ENCODE measurements around the gene ATP2A2. TPM values are rescaled to one million over a fixed set of nuclear protein-coding genes. Genes with fewer than 3 reads are reported as not detected.

The ATP2A2 gene
- total and polyA plus RNA-seq, 4 donors, result 20.9 to 198 (median 67.6) TPM

- Histone ChIP-seq H3K27ac (ENCODE audit: low read depth in 1 of 2, low read length in 2 of 2) (no peak overlapping the region), H3K4me3 (ENCODE audit: low read depth in 1 of 3, low read length in 3 of 3) (no peak overlapping the region), H3K9me3 (ENCODE audit: control insufficient read depth in 4 of 4, low read length in 3 of 4) (no peaks in the 10 kb centered on the region), H3K9ac (ENCODE audit: low read depth in 1 of 2, low read length in 2 of 2) (no peak overlapping the region), H3K27me3 (ENCODE audit: control insufficient read depth in 4 of 4, insufficient read depth in 4 of 4, low read length in 3 of 4) (no peaks in the 10 kb centered on the region), H3K36me3 (ENCODE audit: control insufficient read depth in 4 of 4, insufficient read depth in 3 of 4, low read depth in 1 of 4, low read length in 3 of 4) (peaks cover 32 to 98% (median 92%) of the 10 kb centered on the region in 4 donors), H3K4me1 (ENCODE audit: control insufficient read depth in 4 of 4, insufficient read depth in 4 of 4, low read length in 3 of 4) (no peaks in the 10 kb centered on the region)
- 96% methylated on average over 15 of the region's 15 CpGs for WGBS
- no peak for DNase-seq (ENCODE audit: low spot score)
- no peak for TF ChIP-seq JUND (IDR thresholded peaks at IDR 0.05)
- no peak for TF ChIP-seq RXRA (IDR thresholded peaks at IDR 0.05)
- TF ChIP-seq YY1 (IDR thresholded peaks at IDR 0.05), result no peak
- no peak for TF ChIP-seq REST (IDR thresholded peaks at IDR 0.05)
- TF ChIP-seq MAX (IDR thresholded peaks at IDR 0.05), result no peak
- TF ChIP-seq HNF4A (conservative IDR thresholded peaks at IDR 0.05), result no peak
- no peak for TF ChIP-seq ZBTB33 (IDR thresholded peaks at IDR 0.05)
- TF ChIP-seq EGR1 (IDR thresholded peaks at IDR 0.05; ENCODE audit: low read depth in 2 of 2), result no peak
- TF ChIP-seq RAD21 (IDR thresholded peaks at IDR 0.05), result no peak
- no peak for TF ChIP-seq GABPA (IDR thresholded peaks at IDR 0.05 in 1 of 2, conservative IDR thresholded peaks at IDR 0.05 in 1 of 2)
- no peak for TF ChIP-seq HNF4G (IDR thresholded peaks at IDR 0.05)
- no peak for TF ChIP-seq CTCF (IDR thresholded peaks at IDR 0.05; ENCODE audit: low read depth, low read length, missing input control)
- no peak for TF ChIP-seq TAF1 (conservative IDR thresholded peaks at IDR 0.05)
- no peak for TF ChIP-seq SP1 (IDR thresholded peaks at IDR 0.05)
- TF ChIP-seq ATF3 (IDR thresholded peaks at IDR 0.05), result no peak
These were observed 61.1 kb downstream of the ATP2A2 start for GRCh38 chr12:110342157-110342556.

- Histone ChIP-seq H3K27ac (ENCODE audit: low read depth in 1 of 2, low read length in 2 of 2) (no peak overlapping the region), H3K27me3 (ENCODE audit: control insufficient read depth in 4 of 4, insufficient read depth in 4 of 4, low read length in 3 of 4) (no peaks in the 10 kb centered on the region), H3K9ac (ENCODE audit: low read depth in 1 of 2, low read length in 2 of 2) (no peak overlapping the region), H3K36me3 (ENCODE audit: control insufficient read depth in 4 of 4, insufficient read depth in 3 of 4, low read depth in 1 of 4, low read length in 3 of 4) (peaks cover 36 to 98% (median 92%) of the 10 kb centered on the region in 4 donors), H3K9me3 (ENCODE audit: control insufficient read depth in 4 of 4, low read length in 3 of 4) (no peaks in the 10 kb centered on the region), H3K4me1 (ENCODE audit: control insufficient read depth in 4 of 4, insufficient read depth in 4 of 4, low read length in 3 of 4) (no peaks in the 10 kb centered on the region), H3K4me3 (ENCODE audit: low read depth in 1 of 3, low read length in 3 of 3) (no peak overlapping the region)
- WGBS, result 93% methylated on average over 5 of the region's 5 CpGs
- DNase-seq (ENCODE audit: low spot score), result no peak
- TF ChIP-seq NR2F2 (IDR thresholded peaks at IDR 0.05) (no peak), HNF4G (IDR thresholded peaks at IDR 0.05) (no peak), CTCF (IDR thresholded peaks at IDR 0.05; ENCODE audit: low read depth, low read length, missing input control) (no peak), RAD21 (IDR thresholded peaks at IDR 0.05) (no peak), YY1 (IDR thresholded peaks at IDR 0.05) (no peak), ATF3 (IDR thresholded peaks at IDR 0.05) (no peak), TAF1 (conservative IDR thresholded peaks at IDR 0.05) (no peak), EGR1 (IDR thresholded peaks at IDR 0.05; ENCODE audit: low read depth in 2 of 2) (no peak), RXRA (IDR thresholded peaks at IDR 0.05) (no peak), ZBTB33 (IDR thresholded peaks at IDR 0.05) (no peak), HNF4A (conservative IDR thresholded peaks at IDR 0.05) (no peak), MAX (IDR thresholded peaks at IDR 0.05) (no peak), GABPA (IDR thresholded peaks at IDR 0.05 in 1 of 2, conservative IDR thresholded peaks at IDR 0.05 in 1 of 2) (no peak), FOXA1 (IDR thresholded peaks at IDR 0.05) (no peak)
These were observed 62.1 kb downstream of the ATP2A2 start for GRCh38 chr12:110343114-110343513.

Data from liver (tissue), 9 donors.